ENCODE data around the gene COA3. TPM values are rescaled to one million over a fixed set of nuclear protein-coding genes. Genes with fewer than 3 reads are reported as not detected.

COA3 gene
- total and polyA plus RNA-seq, 4 donors = 62.3 to 294 (median 103) TPM

DNA sequence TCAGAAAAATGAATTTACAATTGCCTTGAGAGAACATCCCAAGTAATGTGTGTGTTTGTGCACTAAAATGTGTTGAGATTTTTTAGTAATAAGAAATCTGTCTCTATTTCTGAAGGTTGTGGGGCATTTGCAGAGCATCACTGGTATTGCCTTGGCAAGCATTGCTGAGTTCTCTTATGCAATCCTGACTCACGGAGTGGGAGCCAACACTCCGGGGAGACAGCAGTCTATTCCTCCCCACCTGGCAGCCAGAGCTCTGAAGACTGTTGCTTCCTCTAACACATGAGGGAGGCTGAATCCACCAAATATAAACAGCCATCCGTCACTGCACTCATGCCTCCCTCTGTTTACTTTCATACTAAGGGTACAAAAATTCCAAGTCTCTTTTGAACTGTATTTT lies 10.7 kb upstream of the COA3 start:
- Histone ChIP-seq H3K4me1 (ENCODE audit: control insufficient read depth in 4 of 4, insufficient read depth in 4 of 4, low read length in 3 of 4) (peaks cover 0 to 14% (median 5%) of the 10 kb centered on the region in 4 donors), H3K9me3 (ENCODE audit: control insufficient read depth in 4 of 4, low read length in 3 of 4) (no peaks in the 10 kb centered on the region), H3K9ac (ENCODE audit: low read depth in 1 of 2, low read length in 2 of 2) (no peak overlapping the region), H3K27ac (ENCODE audit: low read depth in 1 of 2, low read length in 2 of 2) (no peak overlapping the region), H3K4me3 (ENCODE audit: low read depth in 1 of 3, low read length in 3 of 3) (no peak overlapping the region), H3K36me3 (ENCODE audit: control insufficient read depth in 4 of 4, insufficient read depth in 3 of 4, low read depth in 1 of 4, low read length in 3 of 4) (peaks cover 4 to 22% (median 19%) of the 10 kb centered on the region in 4 donors), H3K27me3 (ENCODE audit: control insufficient read depth in 4 of 4, insufficient read depth in 4 of 4, low read length in 3 of 4) (no peaks in the 10 kb centered on the region)
- TF ChIP-seq GABPA (IDR thresholded peaks at IDR 0.05 in 1 of 2, conservative IDR thresholded peaks at IDR 0.05 in 1 of 2) (peak in 1 of 2 donors; percentile 31), REST (IDR thresholded peaks at IDR 0.05) (no peak), RAD21 (IDR thresholded peaks at IDR 0.05) (peak in 1 of 2 donors; percentile 21)
- 33% methylated on average over 3 of the region's 3 CpGs for WGBS
- DNase-seq (ENCODE audit: low spot score) = no peak

DNA sequence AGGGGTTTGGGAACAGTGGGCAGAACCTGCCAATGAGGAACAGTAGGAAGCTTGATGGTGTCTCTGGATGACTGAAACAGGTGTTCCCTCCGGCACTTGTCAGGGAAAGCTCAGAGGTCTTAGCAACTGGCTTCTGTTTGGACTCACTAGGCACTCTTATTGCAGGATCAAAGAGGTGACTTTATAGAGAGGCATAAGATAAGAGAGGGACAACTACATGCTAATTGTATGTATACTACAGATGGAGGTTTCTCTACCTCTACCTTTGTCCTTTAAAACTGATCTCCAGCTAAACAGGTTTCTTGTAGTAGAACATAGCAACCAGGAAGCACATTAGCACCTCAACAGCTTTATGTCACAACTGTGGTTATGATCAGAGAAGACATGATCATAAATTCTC lies 7.7 kb upstream of the COA3 start:
- Histone ChIP-seq H3K27ac (ENCODE audit: low read depth in 1 of 2, low read length in 2 of 2) (no peak overlapping the region), H3K9me3 (ENCODE audit: control insufficient read depth in 4 of 4, low read length in 3 of 4) (no peaks in the 10 kb centered on the region), H3K9ac (ENCODE audit: low read depth in 1 of 2, low read length in 2 of 2) (no peak overlapping the region), H3K27me3 (ENCODE audit: control insufficient read depth in 4 of 4, insufficient read depth in 4 of 4, low read length in 3 of 4) (no peaks in the 10 kb centered on the region), H3K4me3 (ENCODE audit: low read depth in 1 of 3, low read length in 3 of 3) (no peak overlapping the region), H3K4me1 (ENCODE audit: control insufficient read depth in 4 of 4, insufficient read depth in 4 of 4, low read length in 3 of 4) (peaks cover 0 to 14% (median 5%) of the 10 kb centered on the region in 4 donors), H3K36me3 (ENCODE audit: control insufficient read depth in 4 of 4, insufficient read depth in 3 of 4, low read depth in 1 of 4, low read length in 3 of 4) (peaks cover 0 to 9% (median 7%) of the 10 kb centered on the region in 4 donors)
- TF ChIP-seq YY1 (IDR thresholded peaks at IDR 0.05) (no peak), FOXA2 (IDR thresholded peaks at IDR 0.05) (no peak), RXRA (IDR thresholded peaks at IDR 0.05) (no peak), CTCF (IDR thresholded peaks at IDR 0.05; ENCODE audit: low read depth, low read length, missing input control) (no peak), JUND (IDR thresholded peaks at IDR 0.05) (no peak), HNF4A (conservative IDR thresholded peaks at IDR 0.05) (no peak), ZBTB33 (IDR thresholded peaks at IDR 0.05) (no peak), GABPA (IDR thresholded peaks at IDR 0.05 in 1 of 2, conservative IDR thresholded peaks at IDR 0.05 in 1 of 2) (no peak)
- TF ChIP-seq, protein P1, sequence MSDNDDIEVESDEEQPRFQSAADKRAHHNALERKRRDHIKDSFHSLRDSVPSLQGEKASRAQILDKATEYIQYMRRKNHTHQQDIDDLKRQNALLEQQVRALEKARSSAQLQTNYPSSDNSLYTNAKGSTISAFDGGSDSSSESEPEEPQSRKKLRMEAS (IDR thresholded peaks at IDR 0.05) = no peak
- no peak for DNase-seq (ENCODE audit: low spot score)
- 84% methylated on average over 1 of the region's 1 CpG for WGBS
